ENCODE measurements around the gene IGLL1.
"Not testable (repeated sequence)": the region's sequence is repeated elsewhere in the genome, so short reads cannot be mapped to it uniquely, and the experiment has no call there.

IGLL1 gene

GRCh38 chr22:23579870-23580575 lies at the start of gene IGLL1:
TSS of gene IGLL1 (minus strand) at chr22:23580290. CDS start at chr22:23580190, 100 bp downstream.
- DNase-seq (ENCODE audit: low read depth), result no peak

GRCh38 chr22:23628056-23628743 lies 48.1 kb upstream of the IGLL1 start:
- H3K4me1 ChIP-seq (ENCODE audit: control insufficient read depth, insufficient read depth, low read length); H3K9me3 ChIP-seq (ENCODE audit: control insufficient read depth, low read length); DNase-seq (ENCODE audit: low read depth); H3K36me3 ChIP-seq (ENCODE audit: control insufficient read depth, insufficient read depth, low read length, severe bottlenecking); H3K27me3 ChIP-seq (replicated peaks; ENCODE audit: control insufficient read depth, insufficient read depth, low read length); H3K4me3 ChIP-seq (ENCODE audit: low read length); H3K9ac ChIP-seq (ENCODE audit: low read length): not testable (repeated sequence)

More at GRCh38 chr22:23579870-23580575, at the start of gene IGLL1:
- H3K9me3 ChIP-seq (ENCODE audit: control insufficient read depth, low read length), result no peaks in the 10 kb centered on the region
- no peak within 1 kb of the TSS for H3K9ac ChIP-seq (ENCODE audit: low read length)
- no peaks in the 10 kb centered on the region for H3K36me3 ChIP-seq (ENCODE audit: control insufficient read depth, insufficient read depth, low read length, severe bottlenecking)
- no peaks in the 10 kb centered on the region for H3K4me1 ChIP-seq (ENCODE audit: control insufficient read depth, insufficient read depth, low read length)
- no peak within 1 kb of the TSS for H3K4me3 ChIP-seq (ENCODE audit: low read length)
- peaks cover 16% of the 10 kb centered on the region for H3K27me3 ChIP-seq (replicated peaks; ENCODE audit: control insufficient read depth, insufficient read depth, low read length)

- not testable (repeated sequence) for H3K4me3 ChIP-seq (ENCODE audit: low read length); H3K4me1 ChIP-seq (ENCODE audit: control insufficient read depth, insufficient read depth, low read length); H3K36me3 ChIP-seq (ENCODE audit: control insufficient read depth, insufficient read depth, low read length, severe bottlenecking); H3K9ac ChIP-seq (ENCODE audit: low read length); H3K27me3 ChIP-seq (replicated peaks; ENCODE audit: control insufficient read depth, insufficient read depth, low read length); H3K9me3 ChIP-seq (ENCODE audit: control insufficient read depth, low read length)
- peak; percentile 22 for DNase-seq (ENCODE audit: low read depth)
These were observed 47.4 kb upstream of the IGLL1 start for GRCh38 chr22:23627401-23628055.

- no peak overlapping the region for H3K9ac ChIP-seq (ENCODE audit: low read length)
- H3K36me3 ChIP-seq (ENCODE audit: control insufficient read depth, insufficient read depth, low read length, severe bottlenecking), result no peaks in the 10 kb centered on the region
- no peaks in the 10 kb centered on the region for H3K27me3 ChIP-seq (replicated peaks; ENCODE audit: control insufficient read depth, insufficient read depth, low read length)
- no peaks in the 10 kb centered on the region for H3K9me3 ChIP-seq (ENCODE audit: control insufficient read depth, low read length)
- no peak overlapping the region for H3K4me3 ChIP-seq (ENCODE audit: low read length)
- H3K4me1 ChIP-seq (ENCODE audit: control insufficient read depth, insufficient read depth, low read length), result no peaks in the 10 kb centered on the region
- DNase-seq (ENCODE audit: low read depth), result no peak
These were observed 46.3 kb upstream of the IGLL1 start for GRCh38 chr22:23626286-23626975.

GRCh38 chr22:23622634-23623033 lies 42.5 kb upstream of the IGLL1 start:
- H3K36me3 ChIP-seq (ENCODE audit: control insufficient read depth, insufficient read depth, low read length, severe bottlenecking), result no peaks in the 10 kb centered on the region
- no peak overlapping the region for H3K9ac ChIP-seq (ENCODE audit: low read length)
- H3K4me3 ChIP-seq (ENCODE audit: low read length), result no peak overlapping the region
- no peaks in the 10 kb centered on the region for H3K9me3 ChIP-seq (ENCODE audit: control insufficient read depth, low read length)
- peak; percentile 43 for DNase-seq (ENCODE audit: low read depth)
- H3K4me1 ChIP-seq (ENCODE audit: control insufficient read depth, insufficient read depth, low read length), result no peaks in the 10 kb centered on the region
- no peaks in the 10 kb centered on the region for H3K27me3 ChIP-seq (replicated peaks; ENCODE audit: control insufficient read depth, insufficient read depth, low read length)

- not testable (repeated sequence) for H3K27me3 ChIP-seq (replicated peaks; ENCODE audit: control insufficient read depth, insufficient read depth, low read length); H3K36me3 ChIP-seq (ENCODE audit: control insufficient read depth, insufficient read depth, low read length, severe bottlenecking); H3K4me3 ChIP-seq (ENCODE audit: low read length); H3K4me1 ChIP-seq (ENCODE audit: control insufficient read depth, insufficient read depth, low read length); DNase-seq (ENCODE audit: low read depth); H3K9ac ChIP-seq (ENCODE audit: low read length); H3K9me3 ChIP-seq (ENCODE audit: control insufficient read depth, low read length)
These were observed 41.8 kb upstream of the IGLL1 start for GRCh38 chr22:23621916-23622315.

GRCh38 chr22:23621082-23621780 lies 41.1 kb upstream of the IGLL1 start:
- no peaks in the 10 kb centered on the region for H3K9me3 ChIP-seq (ENCODE audit: control insufficient read depth, low read length)
- no peaks in the 10 kb centered on the region for H3K4me1 ChIP-seq (ENCODE audit: control insufficient read depth, insufficient read depth, low read length)
- no peak for DNase-seq (ENCODE audit: low read depth)
- H3K9ac ChIP-seq (ENCODE audit: low read length), result no peak overlapping the region
- H3K36me3 ChIP-seq (ENCODE audit: control insufficient read depth, insufficient read depth, low read length, severe bottlenecking), result no peaks in the 10 kb centered on the region
- no peaks in the 10 kb centered on the region for H3K27me3 ChIP-seq (replicated peaks; ENCODE audit: control insufficient read depth, insufficient read depth, low read length)
- H3K4me3 ChIP-seq (ENCODE audit: low read length), result no peak overlapping the region

GRCh38 chr22:23613193-23613972 lies 33.3 kb upstream of the IGLL1 start:
- Histone ChIP-seq H3K36me3 (ENCODE audit: control insufficient read depth, insufficient read depth, low read length, severe bottlenecking) (no peaks in the 10 kb centered on the region), H3K27me3 (replicated peaks; ENCODE audit: control insufficient read depth, insufficient read depth, low read length) (peaks cover 6% of the 10 kb centered on the region), H3K4me3 (ENCODE audit: low read length) (no peak overlapping the region), H3K4me1 (ENCODE audit: control insufficient read depth, insufficient read depth, low read length) (no peaks in the 10 kb centered on the region), H3K9me3 (ENCODE audit: control insufficient read depth, low read length) (no peaks in the 10 kb centered on the region), H3K9ac (ENCODE audit: low read length) (no peak overlapping the region)
- DNase-seq (ENCODE audit: low read depth), result peak; percentile 6

GRCh38 chr22:23609983-23610781 lies 30.1 kb upstream of the IGLL1 start:
- Histone ChIP-seq H3K4me3 (ENCODE audit: low read length) (no peak overlapping the region), H3K9ac (ENCODE audit: low read length) (no peak overlapping the region), H3K27me3 (replicated peaks; ENCODE audit: control insufficient read depth, insufficient read depth, low read length) (peaks cover 6% of the 10 kb centered on the region), H3K36me3 (ENCODE audit: control insufficient read depth, insufficient read depth, low read length, severe bottlenecking) (no peaks in the 10 kb centered on the region), H3K4me1 (ENCODE audit: control insufficient read depth, insufficient read depth, low read length) (no peaks in the 10 kb centered on the region), H3K9me3 (ENCODE audit: control insufficient read depth, low read length) (no peaks in the 10 kb centered on the region)
- no peak for DNase-seq (ENCODE audit: low read depth)

- DNase-seq (ENCODE audit: low read depth), result peak; percentile 8
These were observed 28.5 kb upstream of the IGLL1 start for GRCh38 chr22:23608583-23608982.

More at GRCh38 chr22:23608583-23608982, 28.5 kb upstream of the IGLL1 start:
- Histone ChIP-seq H3K9ac (ENCODE audit: low read length) (no peak overlapping the region), H3K36me3 (ENCODE audit: control insufficient read depth, insufficient read depth, low read length, severe bottlenecking) (no peaks in the 10 kb centered on the region), H3K4me1 (ENCODE audit: control insufficient read depth, insufficient read depth, low read length) (no peaks in the 10 kb centered on the region), H3K27me3 (replicated peaks; ENCODE audit: control insufficient read depth, insufficient read depth, low read length) (peaks cover 13% of the 10 kb centered on the region), H3K9me3 (ENCODE audit: control insufficient read depth, low read length) (no peaks in the 10 kb centered on the region), H3K4me3 (ENCODE audit: low read length) (no peak overlapping the region)

Measured in adipocyte (in vitro differentiated cells).